22Rv1 (cell line): Measurements from ENCODE around the gene CYREN.

Experiments used
- H3K27ac ChIP-seq: fragments of 450-650 bp; 2 replicates; pipeline ENCODE4 v1.5.1; 2017
- CTCF ChIP-seq: fragments of 450-650 bp; IDR thresholded peaks from 2 replicates; pipeline ENCODE4 v1.5.1; 2017; ENCODE audit warnings: mild to moderate bottlenecking
- ZFX ChIP-seq: fragments of 450-650 bp; IDR thresholded peaks from 2 replicates; pipeline ENCODE4 v1.6.1; 2017; ENCODE audit warnings: antibody characterized with exemption, borderline replicate concordance

CYREN gene

DNA sequence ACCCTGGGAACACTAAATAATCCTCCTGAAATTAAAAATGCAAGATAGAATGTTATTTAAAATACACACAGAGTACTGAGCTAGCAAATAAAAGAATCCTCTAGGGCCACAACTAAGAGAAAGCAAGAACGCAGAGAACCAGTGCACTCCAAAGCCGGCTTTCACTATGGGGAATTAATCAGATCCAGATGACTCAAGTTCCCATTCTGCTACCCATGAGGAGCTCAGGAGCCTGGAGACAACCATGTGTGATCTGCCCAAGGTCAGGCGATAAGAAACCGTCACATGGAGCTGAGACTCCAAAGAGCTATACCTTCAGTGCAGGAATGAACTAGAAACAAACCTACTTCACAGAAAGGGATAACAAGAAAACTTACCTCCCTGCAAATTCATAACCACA lies 19.5 kb upstream of the CYREN start:
- TF ChIP-seq ZFX (no peak), CTCF (no peak)

GRCh38 chr7:135189221-135189662 lies 18.7 kb upstream of the CYREN start:
- H3K27ac ChIP-seq, result no peak overlapping the region
- TF ChIP-seq ZFX (no peak), CTCF (no peak)

More for the DNA sequence above, 19.5 kb upstream of the CYREN start:
- H3K27ac ChIP-seq, result no peak overlapping the region

- no peak for TF ChIP-seq CTCF
- no peak for TF ChIP-seq ZFX
- no peak overlapping the region for H3K27ac ChIP-seq
Observed at GRCh38 chr7:135188298-135188984, 17.9 kb upstream of the CYREN start.

GRCh38 chr7:135186841-135187253 lies 16.3 kb upstream of the CYREN start:
- no peak for TF ChIP-seq CTCF
- H3K27ac ChIP-seq, result no peak overlapping the region

DNA sequence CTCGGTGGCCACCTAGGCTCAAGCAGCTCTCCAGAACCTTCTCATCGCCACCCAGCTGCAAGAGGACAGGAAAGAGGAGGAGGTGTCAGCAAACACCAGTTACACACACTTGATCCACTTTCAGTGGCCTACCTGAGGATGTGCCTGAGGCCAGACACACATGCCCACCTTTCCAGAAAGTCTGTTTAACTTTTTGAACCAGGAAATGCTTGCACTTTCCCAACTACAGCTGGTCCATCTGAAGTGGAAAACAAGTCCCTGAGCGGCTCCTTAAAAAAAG lies 15.7 kb upstream of the CYREN start:
- H3K27ac ChIP-seq, result no peak overlapping the region
- TF ChIP-seq ZFX, result no peak
- TF ChIP-seq CTCF, result no peak

- no peak for TF ChIP-seq ZFX
- no peak for TF ChIP-seq CTCF
- no peak overlapping the region for H3K27ac ChIP-seq
Observed at GRCh38 chr7:135185471-135186260, 15.2 kb upstream of the CYREN start.

DNA sequence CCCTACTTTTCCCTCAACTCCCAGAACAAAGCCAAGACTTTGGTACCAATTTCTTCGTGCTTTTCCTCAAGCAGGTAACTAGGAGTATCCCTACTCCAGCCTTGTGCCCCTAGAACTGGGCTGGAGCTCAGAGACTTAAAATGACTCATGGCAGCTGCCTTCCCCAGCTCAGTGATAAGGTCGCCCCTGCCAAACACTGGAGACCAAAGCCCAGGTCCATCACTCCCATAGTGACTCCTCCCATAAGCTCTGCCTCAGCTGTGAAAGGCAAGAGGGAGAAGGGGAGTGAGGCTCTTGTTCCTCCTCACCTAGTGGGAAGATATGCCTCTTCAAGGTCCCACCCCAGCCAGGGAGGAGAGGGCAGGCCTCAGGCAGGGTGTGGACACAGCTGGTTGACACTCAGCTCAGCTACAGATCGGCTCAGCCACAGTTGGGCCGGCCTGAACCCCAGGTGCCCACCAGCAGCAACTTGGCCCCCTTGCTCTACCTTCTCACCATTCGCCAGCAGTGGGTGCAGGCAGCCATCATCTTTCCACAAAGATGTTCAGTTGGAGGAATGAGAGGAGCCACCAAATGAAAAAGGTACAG lies 13.8 kb upstream of the CYREN start:
- TF ChIP-seq ZFX, result no peak
- TF ChIP-seq CTCF, result no peak
- no peak overlapping the region for H3K27ac ChIP-seq
